HFFc6 (cell line): ENCODE data around the gene NTM. TPM values are rescaled to one million over a fixed set of nuclear protein-coding genes. Genes with fewer than 3 reads are reported as not detected.

ENCODE experiments used
- DNase-seq: peaks from one replicate; pipeline ENCODE4 v3.0.0-alpha.2; 2018
- H3K27ac Mint-ChIP-seq: 2 replicates; pipeline ENCODE4 v1.8.0; 2020; ENCODE audit warnings: mild to moderate bottlenecking, mixed read lengths
- H3K27me3 Mint-ChIP-seq: 2 replicates; pipeline ENCODE4 v1.8.0; 2021; ENCODE audit warnings: mild to moderate bottlenecking, moderate library complexity, mixed read lengths; ENCODE audit not compliant: insufficient read depth
- H3K36me3 Mint-ChIP-seq: 2 replicates; pipeline ENCODE4 v1.8.0; 2021; ENCODE audit warnings: low read depth, mixed read lengths
- H3K4me1 Mint-ChIP-seq: 2 replicates; pipeline ENCODE4 v1.8.0; 2020; ENCODE audit warnings: low read depth, mixed read lengths
- H3K4me3 Mint-ChIP-seq: 2 replicates; pipeline ENCODE4 v1.8.0; 2020; ENCODE audit warnings: mild to moderate bottlenecking, moderate library complexity, mixed read lengths
- H3K9me3 Mint-ChIP-seq: 2 replicates; pipeline ENCODE4 v1.8.0; 2020; ENCODE audit warnings: mild to moderate bottlenecking, mixed read lengths
- CTCF ChIP-seq: fragments of 200-600 bp; sonication (generic); IDR thresholded peaks from 2 replicates; pipeline ENCODE4 v1.5.0; 2021; ENCODE audit warnings: antibody characterized with exemption, mild to moderate bottlenecking
- total RNA-seq, 6 experiments: library from RNA; stranded (reverse); fragmentation: NEBNext Ultra II Directional; extraction: Animal tissue kit (Norgen Biotek cat#: 25700); gene quantifications; 2 replicates in 1 of 6; 3 replicates in 5 of 6; pipeline ENCODE4 v1.2.3, GENCODE V29; 2021

NTM gene
- total RNA-seq, 6 experiments from 2014 or later: 18.3 to 23.6 (median 21.7) TPM

DNA sequence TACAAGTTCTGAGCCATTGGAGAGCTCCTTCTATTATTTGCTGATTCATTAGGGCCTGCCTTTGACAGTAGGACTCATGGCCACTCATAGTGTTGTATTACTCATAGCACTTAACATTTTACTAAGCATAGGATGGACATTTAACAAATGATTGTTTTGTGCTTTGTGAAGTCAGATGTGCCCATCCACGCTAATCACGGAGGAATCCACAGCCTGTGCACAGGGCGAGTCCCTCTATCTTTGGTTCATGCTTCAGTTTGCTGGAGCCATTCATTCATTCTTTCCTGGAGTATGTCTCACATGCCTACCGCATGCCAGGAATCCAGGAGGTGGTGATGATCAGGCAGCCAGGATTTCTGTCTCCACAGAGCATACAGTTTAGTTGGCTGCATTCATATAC lies 254.1 kb downstream of the NTM start:
- Mint-ChIP-seq H3K27me3 (peaks cover 16% of the 10 kb centered on the region), H3K36me3 (0 out of 2 replicates have a peak, but pooled peaks cover 7% of the 10 kb centered on the region), H3K9me3 (no peaks in the 10 kb centered on the region), H3K4me1 (no peaks in the 10 kb centered on the region; the same call in 1 of the 2 replicates), H3K27ac (no peak overlapping the region), H3K4me3 (no peak overlapping the region)
- no peak for TF ChIP-seq CTCF
- peak; percentile 41 for DNase-seq

GRCh38 chr11:131626788-131627187 lies 256.4 kb downstream of the NTM start:
- H3K9me3 Mint-ChIP-seq: no peaks in the 10 kb centered on the region
- peaks cover 21% of the 10 kb centered on the region for H3K27me3 Mint-ChIP-seq
- H3K36me3 Mint-ChIP-seq: 0 out of 2 replicates have a peak, but pooled peaks cover 7% of the 10 kb centered on the region
- TF ChIP-seq CTCF: no peak
- H3K4me3 Mint-ChIP-seq: no peak overlapping the region
- no peak for DNase-seq
- H3K27ac Mint-ChIP-seq: no peak overlapping the region
- H3K4me1 Mint-ChIP-seq: no peaks in the 10 kb centered on the region; the same call in 1 of the 2 replicates

DNA sequence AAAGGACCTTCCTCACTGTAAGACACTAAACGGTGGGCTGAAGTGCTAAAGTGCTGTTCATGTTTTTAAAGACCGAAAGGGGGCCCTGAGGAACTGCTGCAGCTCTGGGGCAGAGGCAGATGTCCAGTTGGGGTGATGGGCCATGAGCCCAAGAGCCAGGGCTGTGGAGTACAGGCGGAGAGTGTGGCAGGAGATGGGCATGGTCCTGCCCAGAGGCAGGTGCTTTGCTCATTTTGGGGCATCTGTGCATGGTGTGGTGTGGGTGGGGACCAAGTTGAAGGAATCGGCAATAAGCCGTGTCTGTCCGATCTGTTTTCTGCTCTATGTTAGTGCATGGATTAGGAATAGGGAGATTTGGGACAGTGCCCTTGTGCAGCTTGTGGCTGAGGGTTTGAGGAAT lies 258.3 kb downstream of the NTM start:
- Mint-ChIP-seq H3K4me1 (no peaks in the 10 kb centered on the region; the same call in 1 of the 2 replicates), H3K36me3 (0 out of 2 replicates have a peak, but pooled peaks cover 7% of the 10 kb centered on the region), H3K27ac (no peak overlapping the region), H3K27me3 (peaks cover 19% of the 10 kb centered on the region), H3K9me3 (no peaks in the 10 kb centered on the region), H3K4me3 (no peak overlapping the region)
- no peak for DNase-seq
- no peak for TF ChIP-seq CTCF

DNA sequence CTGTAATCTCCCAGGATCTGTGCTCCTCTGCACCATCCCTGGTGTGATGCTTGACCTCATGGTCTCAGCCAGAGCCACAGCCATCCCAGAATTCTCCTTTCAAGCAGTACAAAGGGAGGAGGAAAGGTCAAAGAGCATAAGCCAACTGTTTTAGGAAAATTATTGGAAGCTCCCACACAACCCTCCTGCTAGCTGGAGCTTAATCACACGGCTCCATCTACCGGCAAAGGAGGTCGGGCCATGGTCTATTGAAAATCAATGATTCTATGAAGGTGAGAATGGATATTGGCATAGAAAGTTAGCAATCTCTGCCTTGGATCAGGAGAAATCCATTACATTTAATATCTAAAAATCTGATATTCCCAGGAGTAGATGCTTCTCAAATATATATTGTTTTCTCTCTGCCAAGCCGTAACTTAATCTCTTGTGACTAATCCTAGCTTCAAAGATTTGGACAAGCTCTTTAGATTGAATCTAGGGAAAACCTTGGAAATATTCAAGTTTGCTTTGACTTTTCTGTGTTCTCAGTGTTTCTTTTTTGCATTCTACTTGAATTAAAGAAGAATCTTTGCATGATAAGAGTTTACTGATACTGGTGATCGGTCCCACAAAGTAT lies 259.6 kb downstream of the NTM start:
- no peaks in the 10 kb centered on the region for H3K9me3 Mint-ChIP-seq
- H3K27ac Mint-ChIP-seq: no peak overlapping the region
- H3K36me3 Mint-ChIP-seq: 0 out of 2 replicates have a peak, but pooled peaks cover 7% of the 10 kb centered on the region

GRCh38 chr11:131632971-131633370 lies 262.6 kb downstream of the NTM start:
- Mint-ChIP-seq H3K36me3 (0 out of 2 replicates have a peak, but pooled peaks cover 7% of the 10 kb centered on the region), H3K27me3 (peaks cover 25% of the 10 kb centered on the region), H3K9me3 (no peaks in the 10 kb centered on the region), H3K4me3 (no peak overlapping the region), H3K27ac (no peak overlapping the region), H3K4me1 (peaks cover 3% of the 10 kb centered on the region; the same call in 1 of the 2 replicates)
- TF ChIP-seq CTCF: no peak
- no peak for DNase-seq

More for the DNA sequence above, 259.6 kb downstream of the NTM start:
- no peak for TF ChIP-seq CTCF
- H3K4me1 Mint-ChIP-seq: no peaks in the 10 kb centered on the region
- no peak for DNase-seq
- H3K4me3 Mint-ChIP-seq: no peak overlapping the region
- H3K27me3 Mint-ChIP-seq: peaks cover 19% of the 10 kb centered on the region
